Measurements from ENCODE around the gene GRIA3.
"Not testable (repeated sequence)": the region's sequence is repeated elsewhere in the genome, so short reads cannot be mapped to it uniquely, and the experiment has no call there.

Gene GRIA3

DNA sequence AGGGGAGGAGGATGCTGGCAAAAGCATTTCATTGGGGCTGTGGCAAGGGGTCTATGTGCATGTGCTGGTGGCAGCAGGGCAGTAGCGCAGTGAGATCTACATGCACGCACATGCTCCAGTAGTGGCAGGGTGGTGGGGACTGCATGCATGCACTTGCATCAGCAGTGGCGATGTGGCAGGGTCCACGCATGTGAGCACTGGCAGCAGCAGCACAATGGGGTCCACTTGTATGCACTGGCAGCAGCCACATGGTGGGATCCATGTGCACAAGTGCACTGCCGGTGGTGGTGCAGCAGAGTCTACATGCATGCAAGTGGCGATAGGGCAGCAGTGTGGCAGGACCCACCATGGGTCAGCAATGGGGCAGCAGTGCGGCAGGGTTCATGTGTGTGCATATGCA lies 315.7 kb downstream of the GRIA3 start:
- H3K4me2 ChIP-seq (ENCODE audit: low read length): no peak overlapping the region
- no peak overlapping the region for H3K4me3 ChIP-seq (ENCODE audit: low read depth, low read length)
- H3K79me2 ChIP-seq: no peaks in the 10 kb centered on the region
- no peak overlapping the region for H3K9ac ChIP-seq
- H3K27ac ChIP-seq: no peak overlapping the region
- no peaks in the 10 kb centered on the region for H3K36me3 ChIP-seq (ENCODE audit: control insufficient read depth, insufficient read depth, low read length)
- no peaks in the 10 kb centered on the region for H3K27me3 ChIP-seq (ENCODE audit: control insufficient read depth, insufficient read depth, low read length)
- no peaks in the 10 kb centered on the region for H3K4me1 ChIP-seq
- TF ChIP-seq CTCF (IDR thresholded peaks at IDR 0.05): no peak
- no peaks in the 10 kb centered on the region for H3K9me3 ChIP-seq (ENCODE audit: control insufficient read depth, low read length)
- H2AFZ ChIP-seq: no peak overlapping the region

DNA sequence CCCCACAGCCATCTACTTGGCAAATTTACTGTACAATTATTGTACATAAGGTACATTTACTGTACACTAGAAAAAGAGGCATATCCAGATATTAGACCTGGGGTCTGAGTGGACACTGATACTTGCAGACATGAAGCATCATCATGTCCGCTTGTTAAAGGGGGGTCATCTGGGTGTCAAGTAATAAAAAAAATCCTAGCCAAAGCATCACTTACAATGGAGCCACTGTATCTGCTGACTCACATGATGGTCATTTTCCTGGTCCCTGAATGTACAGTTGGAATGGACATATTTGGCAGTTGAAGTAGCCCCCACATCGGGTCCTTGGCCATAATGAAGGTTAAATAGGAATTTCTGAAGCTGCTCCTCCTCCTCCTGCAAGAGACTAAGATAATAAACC lies 320.0 kb downstream of the GRIA3 start:
- Histone ChIP-seq H3K4me3 (ENCODE audit: low read depth, low read length) (no peak overlapping the region), H3K79me2 (no peaks in the 10 kb centered on the region), H3K9ac (no peak overlapping the region), H3K27me3 (ENCODE audit: control insufficient read depth, insufficient read depth, low read length) (no peaks in the 10 kb centered on the region), H3K27ac (no peak overlapping the region), H2AFZ (no peak overlapping the region), H3K36me3 (ENCODE audit: control insufficient read depth, insufficient read depth, low read length) (no peaks in the 10 kb centered on the region), H3K4me1 (no peaks in the 10 kb centered on the region), H3K9me3 (ENCODE audit: control insufficient read depth, low read length) (no peaks in the 10 kb centered on the region), H3K4me2 (ENCODE audit: low read length) (no peak overlapping the region)
- no peak for TF ChIP-seq CTCF (IDR thresholded peaks at IDR 0.05)

DNA sequence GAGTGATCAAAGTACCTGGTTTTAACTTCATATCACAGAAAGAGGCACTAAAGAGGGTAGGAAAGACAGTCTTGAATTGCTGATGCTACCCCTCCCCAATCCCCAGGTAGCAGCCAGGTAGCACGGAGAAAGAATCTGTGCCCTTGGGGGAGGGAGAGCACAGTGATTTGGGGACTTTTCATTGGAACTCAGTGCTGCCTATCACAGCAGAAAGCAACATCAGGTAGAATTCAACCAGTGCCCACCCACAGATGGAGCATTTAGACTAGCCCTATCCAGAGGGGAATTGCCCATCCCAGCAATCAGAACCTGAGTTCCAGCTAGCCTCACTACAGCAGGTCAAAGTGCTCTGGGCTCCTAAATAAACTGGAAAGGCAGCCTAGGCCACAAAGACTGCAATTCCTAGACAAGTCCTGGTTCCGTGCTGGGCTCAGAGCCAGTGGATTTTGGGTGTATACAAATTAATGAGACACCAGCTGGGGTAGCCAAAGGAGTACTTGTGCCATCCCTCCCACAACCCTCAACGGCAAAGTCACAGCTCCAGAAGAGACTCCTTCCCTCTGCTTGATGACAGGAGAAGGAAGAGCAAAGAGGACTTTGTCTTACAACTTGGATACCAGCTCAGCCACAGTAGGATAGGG lies 320.7 kb downstream of the GRIA3 start:
- TF ChIP-seq CTCF (IDR thresholded peaks at IDR 0.05): no peak

DNA sequence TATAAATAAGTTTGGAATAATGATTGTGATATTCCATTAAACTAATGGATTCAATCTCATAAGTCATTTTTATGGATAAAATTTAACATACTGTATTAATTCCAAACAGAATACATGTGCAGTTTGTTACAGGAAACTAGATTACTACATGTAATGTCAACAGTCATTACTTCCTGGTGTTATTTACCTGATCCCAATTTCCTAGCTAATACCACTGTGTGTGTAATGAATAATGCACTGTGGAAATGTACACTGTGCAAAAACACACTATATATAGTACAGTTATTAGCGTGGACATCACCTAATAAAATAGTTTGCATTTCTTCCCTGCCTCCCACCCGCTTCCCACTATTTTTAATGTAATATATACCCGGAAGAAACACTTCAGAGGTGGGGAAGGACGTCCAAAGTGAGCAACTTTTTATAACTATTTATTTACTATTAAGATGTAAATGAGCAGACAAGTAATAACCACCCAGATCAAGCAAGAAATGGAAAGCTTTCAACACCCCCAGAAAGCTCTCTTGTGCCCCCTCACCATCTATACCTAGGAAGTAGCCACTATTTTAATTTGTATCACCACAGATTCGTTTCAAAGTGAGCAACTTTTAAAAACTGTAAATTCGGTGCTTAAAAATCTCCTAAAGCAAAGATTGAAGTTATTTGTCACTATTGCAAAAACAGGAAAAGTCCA lies 329.7 kb downstream of the GRIA3 start:
- no peak overlapping the region for H3K27ac ChIP-seq

More for the DNA sequence above, 320.7 kb downstream of the GRIA3 start:
- H2AFZ ChIP-seq: no peak overlapping the region
- H3K4me3 ChIP-seq (ENCODE audit: low read depth, low read length): no peak overlapping the region
- no peaks in the 10 kb centered on the region for H3K36me3 ChIP-seq (ENCODE audit: control insufficient read depth, insufficient read depth, low read length)
- no peaks in the 10 kb centered on the region for H3K27me3 ChIP-seq (ENCODE audit: control insufficient read depth, insufficient read depth, low read length)
- H3K79me2 ChIP-seq: no peaks in the 10 kb centered on the region
- H3K4me1 ChIP-seq: no peaks in the 10 kb centered on the region
- H3K9ac ChIP-seq: no peak overlapping the region
- no peak overlapping the region for H3K4me2 ChIP-seq (ENCODE audit: low read length)
- no peak overlapping the region for H3K27ac ChIP-seq
- H3K9me3 ChIP-seq (ENCODE audit: control insufficient read depth, low read length): no peaks in the 10 kb centered on the region

GRCh38 chrX:123514279-123514640 lies 330.2 kb downstream of the GRIA3 start:
- not testable (repeated sequence) for H3K79me2 ChIP-seq; H3K9me3 ChIP-seq (ENCODE audit: control insufficient read depth, low read length); H3K27me3 ChIP-seq (ENCODE audit: control insufficient read depth, insufficient read depth, low read length); H2AFZ ChIP-seq; H3K36me3 ChIP-seq (ENCODE audit: control insufficient read depth, insufficient read depth, low read length); H3K27ac ChIP-seq; H3K9ac ChIP-seq; H3K4me3 ChIP-seq (ENCODE audit: low read depth, low read length); H3K4me2 ChIP-seq (ENCODE audit: low read length); H3K4me1 ChIP-seq

More for the DNA sequence above, 329.7 kb downstream of the GRIA3 start:
- Histone ChIP-seq H3K4me1 (no peaks in the 10 kb centered on the region), H3K36me3 (ENCODE audit: control insufficient read depth, insufficient read depth, low read length) (no peaks in the 10 kb centered on the region), H3K4me2 (ENCODE audit: low read length) (no peak overlapping the region), H3K9me3 (ENCODE audit: control insufficient read depth, low read length) (no peaks in the 10 kb centered on the region), H3K9ac (no peak overlapping the region), H3K79me2 (no peaks in the 10 kb centered on the region), H2AFZ (no peak overlapping the region), H3K27me3 (ENCODE audit: control insufficient read depth, insufficient read depth, low read length) (no peaks in the 10 kb centered on the region), H3K4me3 (ENCODE audit: low read depth, low read length) (no peak overlapping the region)
- no peak for TF ChIP-seq CTCF (IDR thresholded peaks at IDR 0.05)

Data from parathyroid adenoma (tissue), 2 donors.